NCI-H2196 (cell line): ENCODE measurements around the gene PSIP1.
"Not testable (repeated sequence)": the region's sequence is repeated elsewhere in the genome, so short reads cannot be mapped to it uniquely, and the experiment has no call there.

Experiments
- DNase-seq: peaks from one replicate; lab custom pipeline; 2025; ENCODE audit not compliant: unreplicated experiment; lab: John Stamatoyannopoulos, UW

Gene PSIP1

DNA sequence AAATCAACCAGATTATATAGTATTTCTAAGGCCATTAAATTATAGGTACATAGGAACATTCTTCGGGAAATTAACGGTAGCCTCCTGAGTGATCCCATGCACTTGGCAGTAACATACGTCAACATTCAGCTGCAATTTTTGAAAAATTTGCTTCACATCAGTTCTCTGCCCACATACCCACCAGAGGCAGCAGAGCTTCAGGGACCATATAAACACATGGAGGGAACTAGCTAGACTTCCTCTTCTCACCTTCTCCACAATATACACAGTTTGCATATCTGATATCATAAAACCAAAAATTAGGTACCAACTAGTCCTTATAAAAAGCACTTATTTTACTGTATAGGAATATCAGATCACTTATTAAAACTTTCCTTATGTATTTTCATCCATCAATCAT, 4.8 kb downstream of the PSIP1 start:
- no peak for DNase-seq

DNA sequence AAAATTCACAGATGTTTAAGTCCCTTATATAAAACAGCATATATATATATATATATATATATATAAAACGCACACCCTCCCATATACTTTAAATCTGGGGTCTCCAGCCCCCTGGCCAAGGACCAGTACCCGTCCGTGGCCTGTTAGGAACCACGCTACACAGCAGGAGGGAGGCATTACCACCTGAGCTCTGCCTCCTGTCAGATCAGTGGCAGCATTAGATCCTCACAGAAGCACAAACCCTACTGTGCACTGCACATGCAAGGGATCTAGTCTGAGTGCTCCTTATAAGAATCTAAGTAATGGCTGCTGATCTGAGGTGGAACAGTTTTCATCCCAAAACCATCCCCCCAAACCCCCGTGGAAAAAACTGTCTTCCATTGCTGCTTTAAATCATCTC, 9.0 kb downstream of the PSIP1 start:
- no peak for DNase-seq

DNA sequence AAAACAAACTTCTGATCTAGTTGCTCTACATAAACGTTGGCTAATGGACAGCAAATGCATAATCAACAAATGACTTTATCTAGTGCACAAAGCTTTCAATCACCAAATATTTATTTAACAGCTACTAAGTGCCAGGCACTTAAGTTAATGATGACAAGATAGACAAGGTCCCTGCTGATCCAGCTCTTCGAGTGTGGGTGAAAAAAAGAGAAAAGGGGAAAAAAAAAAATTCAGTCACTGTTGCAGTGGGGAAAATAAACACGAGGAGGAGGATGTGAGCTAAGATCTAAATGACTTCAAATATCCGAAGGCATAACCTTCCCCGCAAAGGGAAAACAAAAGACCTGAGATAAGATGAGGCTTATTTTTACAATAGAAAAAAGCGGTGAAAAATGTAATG, 9.6 kb downstream of the PSIP1 start:
- no peak for DNase-seq

DNA sequence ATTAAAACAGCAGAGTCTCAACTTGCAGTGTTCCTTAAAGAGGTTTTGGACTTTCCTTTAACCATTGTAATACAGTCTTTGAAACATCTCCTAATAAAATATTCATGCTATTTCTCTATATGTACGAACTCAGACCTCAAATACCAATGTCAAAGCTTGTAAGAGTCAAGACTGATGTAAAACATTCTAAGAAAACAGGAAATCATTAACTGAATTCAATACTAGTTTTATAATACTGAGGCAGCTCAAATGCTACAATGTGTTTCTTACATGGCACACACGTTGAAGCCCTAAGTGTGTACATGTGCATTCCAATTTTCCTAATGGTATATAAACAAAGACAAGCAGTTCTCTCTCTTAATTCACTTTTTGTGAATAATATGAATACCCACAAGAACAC, 11.6 kb downstream of the PSIP1 start:
- no peak for DNase-seq

DNA sequence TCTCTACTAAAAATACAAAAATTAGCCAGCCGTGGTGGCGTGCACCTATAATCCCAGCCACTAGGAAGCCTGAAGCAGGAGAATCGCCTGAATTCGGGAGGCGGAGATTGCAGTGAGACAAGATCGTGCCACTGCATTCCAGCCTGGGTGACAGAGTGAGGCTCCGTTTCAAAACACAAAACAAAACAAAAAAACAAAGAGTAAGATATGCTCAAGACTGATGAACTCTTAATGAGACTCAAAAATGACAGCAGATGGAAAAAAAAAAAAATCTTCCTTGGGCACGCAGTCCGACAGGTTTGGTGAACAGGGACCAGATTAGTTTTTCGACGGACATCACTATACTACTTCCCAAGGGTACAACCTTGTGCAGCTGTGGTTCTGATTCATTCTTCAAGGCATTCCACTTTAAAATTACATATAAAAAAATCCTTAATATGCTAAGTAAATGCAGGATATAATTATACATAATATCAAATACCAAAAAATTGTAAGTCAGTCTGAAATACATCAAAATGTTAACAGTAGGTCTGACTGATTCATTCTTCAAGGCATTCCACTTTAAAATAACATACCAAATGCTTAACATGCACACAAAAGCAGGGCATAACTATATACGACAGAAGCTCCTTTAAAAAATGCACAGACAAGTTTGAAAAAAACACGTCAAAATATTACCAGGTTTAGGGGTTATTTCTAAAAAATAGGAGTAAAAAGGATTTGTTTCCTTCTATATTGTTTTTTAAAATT, 12.3 kb downstream of the PSIP1 start:
- DNase-seq: no peak

DNA sequence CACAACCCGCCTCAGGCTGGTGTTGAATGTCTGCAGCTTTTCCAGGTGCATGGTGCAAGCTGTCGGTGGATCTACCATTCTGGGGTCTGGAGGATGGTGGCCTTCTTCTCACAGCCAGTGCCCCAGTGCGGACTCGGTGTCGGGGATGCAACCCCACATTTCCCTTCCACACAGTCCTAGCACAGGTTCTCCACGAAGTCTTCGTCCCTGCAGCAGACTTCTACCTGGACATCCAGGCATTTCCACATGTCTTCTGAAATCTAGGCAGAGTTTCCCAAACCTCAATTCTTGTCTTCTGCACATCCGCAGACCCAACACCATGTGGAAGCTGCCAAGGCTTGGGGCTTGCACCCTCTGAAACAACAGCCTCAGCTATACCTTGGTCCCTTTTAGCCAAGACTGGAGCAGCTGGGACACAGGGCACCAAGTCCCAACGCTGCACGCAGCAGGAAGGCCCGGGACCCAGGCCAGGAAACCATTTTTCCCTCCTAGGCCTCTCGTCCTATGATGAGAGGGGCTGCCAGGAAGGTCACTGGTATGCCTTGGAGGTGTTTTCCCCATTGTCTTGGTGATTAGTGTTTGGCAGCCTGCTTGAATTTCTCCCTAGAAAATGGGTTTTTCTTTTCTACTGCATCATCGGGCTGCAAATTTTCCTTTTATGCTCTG, 18.2 kb downstream of the PSIP1 start:
- DNase-seq: no peak

DNA sequence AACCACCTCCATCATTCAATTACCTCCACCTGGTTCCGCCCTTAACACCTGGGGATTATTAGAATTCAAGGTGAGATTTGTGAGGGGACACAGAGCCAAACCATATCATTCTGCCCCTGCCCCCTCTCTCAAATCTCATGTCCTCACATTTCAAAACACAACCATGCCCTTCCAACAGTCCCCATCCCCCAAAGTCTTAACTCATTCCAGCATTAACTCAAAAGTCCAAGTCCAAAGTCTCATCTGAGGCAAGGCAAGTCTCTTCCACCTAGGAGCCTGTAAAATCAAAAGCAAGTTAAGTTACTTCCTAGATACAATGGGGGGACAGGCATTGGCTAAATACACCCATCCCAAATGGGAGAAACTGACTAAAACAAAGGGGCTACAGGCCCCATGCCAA, 18.8 kb downstream of the PSIP1 start:
- DNase-seq: no peak

DNA sequence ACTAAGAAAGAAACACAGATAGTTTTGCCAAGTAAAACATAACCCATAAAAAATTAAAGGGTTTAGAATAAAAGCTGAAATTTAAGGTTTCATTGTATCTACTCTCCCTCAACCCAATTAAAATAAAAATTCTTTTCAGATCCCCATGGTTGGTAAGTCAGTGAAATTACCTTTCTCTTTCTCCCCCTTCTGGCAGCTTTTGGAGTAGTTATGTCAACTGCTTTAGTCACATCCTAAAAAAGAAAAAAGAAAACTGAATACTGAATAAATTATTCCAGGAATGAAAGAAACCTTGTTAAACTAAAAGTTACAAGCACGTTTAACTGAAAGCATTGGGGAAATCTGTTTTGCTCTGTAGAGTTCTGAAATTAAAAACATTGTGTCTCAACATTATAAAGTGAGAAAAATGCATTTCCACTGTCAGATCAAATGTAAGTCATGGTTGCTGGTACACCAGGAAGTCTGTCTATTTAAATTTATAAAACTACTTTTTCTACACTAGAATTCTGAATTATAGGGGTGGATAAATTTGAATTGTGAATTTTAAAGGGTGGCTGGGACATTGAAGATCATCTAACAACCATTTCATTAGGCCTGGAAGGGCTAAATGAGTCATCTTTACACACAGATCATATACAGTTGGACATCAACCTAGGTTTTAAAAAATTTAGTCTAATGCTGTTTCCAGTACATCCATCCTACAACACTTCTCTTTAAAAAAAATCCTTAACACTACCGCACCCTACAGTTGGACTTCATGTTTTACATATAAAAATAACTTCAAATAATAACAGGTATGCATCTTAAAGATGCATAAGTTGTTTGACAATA, 24.7 kb downstream of the PSIP1 start:
- peak; percentile 57 for DNase-seq

DNA sequence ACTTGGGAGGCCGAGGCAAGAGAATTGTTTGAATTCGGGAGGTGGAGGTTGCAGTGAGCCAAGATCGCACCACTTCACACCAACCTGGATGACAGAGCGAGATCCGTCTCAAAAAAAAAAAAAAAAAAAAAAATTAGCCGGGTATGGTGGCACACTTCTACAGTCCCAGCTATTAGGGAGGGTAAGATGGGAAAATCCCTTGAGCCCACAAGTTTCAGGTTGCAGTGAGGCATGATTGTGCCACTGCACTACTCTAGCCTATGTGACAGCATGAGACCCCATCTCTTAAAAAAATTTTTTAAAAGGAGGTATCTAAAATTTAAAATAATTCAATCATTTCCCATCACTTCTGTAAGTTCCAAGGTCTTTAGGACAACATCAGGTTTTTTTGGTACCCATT, 26.0 kb downstream of the PSIP1 start:
- no peak for DNase-seq

DNA sequence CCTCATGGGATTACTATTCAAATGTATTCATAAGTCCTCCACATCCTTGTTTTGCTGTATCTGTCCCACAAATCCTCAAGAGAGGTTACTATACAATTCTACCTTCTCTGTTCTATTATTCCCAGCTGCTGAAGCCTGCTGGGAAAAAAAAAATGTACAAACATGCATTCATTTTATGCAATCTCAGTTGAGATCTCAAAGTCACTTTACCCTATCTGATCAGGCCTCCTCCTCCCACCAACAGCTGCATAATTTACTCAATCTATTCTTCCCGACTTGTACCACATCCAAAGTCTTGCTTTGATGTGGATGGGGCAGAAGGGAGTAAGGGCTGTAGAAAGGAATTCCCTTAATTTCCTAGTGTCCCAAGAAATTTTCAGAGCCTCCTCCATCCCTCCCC, 28.6 kb downstream of the PSIP1 start:
- no peak for DNase-seq

DNA sequence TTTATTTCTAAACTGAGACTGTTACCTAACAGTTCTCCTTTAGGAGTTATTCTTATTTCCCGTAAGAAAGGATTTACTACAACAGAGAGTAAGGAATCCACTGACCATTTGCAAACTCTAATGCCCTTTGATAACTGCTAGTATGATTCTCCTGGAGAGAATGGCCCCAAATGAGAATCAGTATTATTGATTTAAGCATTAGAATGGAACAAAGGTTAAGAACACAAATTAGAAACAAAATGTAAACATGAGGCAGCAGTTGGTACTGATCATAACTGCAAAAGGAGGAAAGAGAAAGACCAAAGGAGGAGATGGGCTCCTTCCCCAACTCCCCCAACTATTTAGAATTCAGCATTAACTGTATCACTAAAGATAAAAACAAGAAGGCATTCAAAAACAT, 30.7 kb downstream of the PSIP1 start:
- DNase-seq: no peak

DNA sequence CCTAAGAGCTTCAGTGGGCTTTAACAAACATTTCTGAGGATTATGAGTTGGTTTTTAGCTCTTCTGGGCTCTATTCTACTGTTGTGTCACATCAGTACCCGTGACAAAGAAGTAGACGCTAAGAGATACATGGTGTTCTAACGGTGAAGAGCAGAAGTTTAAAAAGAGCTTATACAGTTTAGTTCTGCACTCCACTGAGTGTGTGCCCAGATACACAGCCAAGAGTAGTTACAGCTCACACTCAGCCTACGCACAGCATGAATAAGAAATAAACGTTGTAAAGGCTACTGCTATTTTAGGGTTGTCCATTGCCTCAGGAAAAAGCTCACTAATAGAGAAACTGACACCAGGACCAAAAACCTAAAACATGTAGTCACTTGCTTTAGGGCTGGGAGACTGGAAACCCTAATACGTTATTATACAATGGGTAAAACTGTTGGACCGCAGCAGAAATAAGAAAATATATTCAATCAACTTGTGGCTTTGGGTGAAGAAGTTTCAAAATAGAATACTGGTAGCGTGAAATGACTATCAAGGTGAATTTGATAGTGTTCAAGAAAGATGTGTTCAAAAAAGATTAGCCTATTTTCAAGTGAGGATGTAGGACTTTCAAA, 34.7 kb downstream of the PSIP1 start:
- no peak for DNase-seq

DNA sequence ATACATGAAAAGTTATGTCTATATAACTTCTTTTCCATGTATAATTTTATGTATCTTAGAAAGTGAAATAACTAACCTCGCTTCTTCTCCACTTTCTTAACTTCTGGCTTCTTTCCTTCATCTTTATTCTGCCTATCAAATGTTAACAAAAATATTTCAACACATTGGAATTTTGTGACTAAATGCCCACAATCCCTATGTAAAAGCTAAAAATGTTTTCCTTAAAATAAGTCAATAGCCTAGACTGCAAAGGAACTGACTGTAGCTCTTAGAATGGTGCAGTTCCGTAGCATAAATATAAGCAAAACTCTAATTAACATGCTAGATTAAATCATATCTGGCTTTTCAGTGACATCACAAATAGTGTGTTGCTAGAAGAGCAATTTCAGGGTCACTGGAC, 40.9 kb downstream of the PSIP1 start:
- no peak for DNase-seq

DNA sequence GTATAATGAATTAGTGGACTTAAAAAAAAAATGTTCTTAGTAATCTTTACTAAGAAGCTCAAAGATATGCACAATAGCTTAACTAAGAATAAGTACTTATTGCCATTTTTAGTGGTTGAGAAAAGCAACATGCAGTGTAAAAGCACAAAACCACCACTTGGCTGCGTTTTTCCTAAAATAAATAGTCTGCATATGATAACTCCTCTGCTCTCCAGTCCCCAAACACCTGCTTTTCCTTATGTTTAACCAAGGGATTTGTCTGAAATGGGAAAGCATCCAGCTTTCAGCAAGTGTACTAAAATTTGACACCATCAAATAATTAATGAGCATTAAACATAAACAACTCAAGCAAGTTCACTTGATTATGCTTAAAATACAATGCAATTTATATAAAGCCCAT, 41.4 kb downstream of the PSIP1 start:
- peak; percentile 72 for DNase-seq

DNA sequence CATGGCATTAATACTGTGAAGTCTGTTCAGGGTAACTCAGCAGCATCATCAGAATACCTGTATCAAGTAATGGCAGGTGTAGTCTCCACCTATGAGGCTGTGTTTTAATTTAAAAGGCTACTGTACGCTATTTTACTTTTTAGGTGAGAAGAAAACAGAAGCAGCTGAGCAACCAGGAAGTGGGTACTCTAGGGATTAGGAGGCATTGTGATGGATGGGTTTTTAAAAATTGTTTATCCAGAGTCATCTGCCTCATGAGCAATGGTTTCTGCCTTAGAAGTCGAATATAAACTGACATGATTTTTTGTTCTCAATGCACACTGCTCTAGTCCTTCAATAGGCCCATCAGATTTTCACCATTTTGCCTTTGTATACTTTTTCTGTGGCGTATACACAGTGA, 42.6 kb downstream of the PSIP1 start:
- peak; percentile 47 for DNase-seq

DNA sequence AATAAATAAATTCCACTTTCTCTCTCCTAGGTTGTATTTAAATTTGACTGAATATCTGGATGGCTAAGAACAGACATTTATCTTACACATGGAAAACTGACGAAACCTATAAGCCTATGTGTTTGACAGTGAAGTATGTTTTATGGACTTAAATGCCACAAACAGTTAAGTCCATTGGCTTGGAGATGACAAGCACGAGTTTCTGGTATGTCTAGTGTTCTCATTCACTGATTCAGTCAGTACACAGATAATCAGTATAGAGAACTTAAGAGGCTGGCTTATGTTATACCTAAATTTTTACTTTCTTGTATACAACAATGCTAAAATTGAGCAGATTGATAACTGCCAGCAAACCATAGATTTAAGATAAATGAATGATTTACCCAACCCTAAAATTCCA, 49.2 kb downstream of the PSIP1 start:
- DNase-seq: no peak

DNA sequence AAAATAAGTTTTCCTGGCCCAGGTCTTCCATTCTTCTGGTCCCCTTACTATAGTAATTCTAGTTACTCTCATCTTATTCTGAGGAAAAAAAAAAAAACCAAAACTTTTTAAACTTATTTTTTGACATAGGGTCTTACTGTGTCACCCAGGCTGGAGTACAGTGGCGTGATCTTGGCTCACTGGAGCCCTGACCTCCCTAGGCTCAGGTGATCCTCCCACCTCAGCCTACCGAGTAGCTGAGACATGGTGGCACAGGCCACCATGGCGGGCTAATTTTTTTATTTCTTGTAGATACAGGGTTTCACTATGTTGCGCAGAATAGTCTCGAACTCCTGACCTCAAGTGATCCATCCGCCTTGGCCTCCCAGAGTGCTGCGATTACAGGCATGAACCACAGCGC, 49.7 kb downstream of the PSIP1 start:
- DNase-seq: no peak

DNA sequence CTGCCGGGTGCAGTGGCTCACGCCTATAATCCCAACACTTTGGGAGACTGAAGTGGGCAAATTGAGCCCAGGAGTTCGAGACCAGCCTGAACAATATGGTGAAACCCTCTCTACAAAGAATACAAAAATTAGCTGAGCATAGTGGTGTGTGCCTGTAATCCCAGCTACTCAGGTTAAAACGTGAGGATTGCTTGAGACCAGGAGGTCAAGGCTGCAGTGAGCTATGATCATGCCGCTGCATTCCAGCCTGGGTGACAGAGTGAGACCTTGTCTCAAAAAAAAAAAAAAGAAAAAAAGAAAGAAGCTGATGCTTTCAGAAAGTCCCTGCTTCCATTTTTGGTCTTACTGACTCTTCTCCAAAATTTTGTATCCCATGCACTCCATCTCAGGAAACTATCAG, 56.8 kb downstream of the PSIP1 start:
- no peak for DNase-seq

DNA sequence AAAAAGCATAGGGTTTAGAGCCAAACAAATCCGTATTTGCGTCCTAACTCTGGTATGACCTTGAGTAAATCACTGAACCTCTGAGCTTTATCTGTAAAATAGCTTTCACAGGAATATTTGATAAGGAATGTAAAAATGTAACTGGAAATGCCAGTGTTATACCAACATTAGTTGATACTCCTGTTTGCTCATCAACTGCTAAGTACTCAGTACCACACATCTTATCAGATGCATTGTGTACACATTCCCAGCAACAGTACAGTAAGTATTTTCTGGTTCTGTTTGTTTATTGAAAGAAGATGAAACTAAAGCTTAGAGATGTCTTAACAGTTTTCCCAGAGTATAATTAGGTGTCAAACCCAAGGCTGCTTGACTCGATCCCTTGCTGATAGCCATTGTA, 66.6 kb downstream of the PSIP1 start:
- no peak for DNase-seq

DNA sequence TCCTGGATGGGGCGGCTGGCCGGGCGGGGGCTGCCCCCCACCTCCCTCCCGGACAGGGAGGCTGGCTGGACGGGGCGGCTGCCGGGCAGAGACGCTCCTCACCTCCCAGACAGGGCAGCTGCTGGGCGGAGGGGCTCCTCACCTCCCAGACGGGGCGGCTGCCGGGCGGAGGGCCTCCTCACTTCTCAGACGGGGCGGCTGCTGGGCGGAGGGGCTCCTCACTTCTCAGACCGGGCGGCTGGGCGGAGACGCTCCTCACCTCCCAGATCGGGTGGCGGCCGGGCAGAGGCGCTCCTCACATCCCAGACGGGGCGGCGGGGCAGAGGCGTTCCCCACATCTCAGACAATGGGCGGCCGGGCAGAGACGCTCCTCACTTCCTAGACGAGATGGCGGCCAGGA, 68.5 kb downstream of the PSIP1 start:
- DNase-seq: not testable (repeated sequence)

DNA sequence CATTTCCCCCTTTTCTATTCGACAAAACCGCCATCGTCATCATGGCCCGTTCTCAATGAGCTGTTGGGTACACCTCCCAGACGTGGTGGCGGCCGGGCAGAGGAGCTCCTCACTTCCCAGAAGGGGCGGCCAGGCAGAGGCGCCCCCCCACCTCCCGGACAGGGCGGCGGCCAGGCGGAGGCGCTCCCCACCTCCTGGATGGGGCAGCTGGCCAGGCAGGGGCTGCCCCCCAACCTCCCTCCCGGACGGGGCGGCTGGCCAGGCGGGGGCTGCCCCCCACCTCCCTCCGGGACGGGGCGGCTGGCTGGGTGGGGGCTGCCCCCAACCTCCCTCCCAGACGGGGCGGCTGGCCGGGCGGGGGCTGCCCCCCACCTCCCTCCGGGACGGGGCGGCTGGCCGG, 68.9 kb downstream of the PSIP1 start:
- DNase-seq: not testable (repeated sequence)

DNA sequence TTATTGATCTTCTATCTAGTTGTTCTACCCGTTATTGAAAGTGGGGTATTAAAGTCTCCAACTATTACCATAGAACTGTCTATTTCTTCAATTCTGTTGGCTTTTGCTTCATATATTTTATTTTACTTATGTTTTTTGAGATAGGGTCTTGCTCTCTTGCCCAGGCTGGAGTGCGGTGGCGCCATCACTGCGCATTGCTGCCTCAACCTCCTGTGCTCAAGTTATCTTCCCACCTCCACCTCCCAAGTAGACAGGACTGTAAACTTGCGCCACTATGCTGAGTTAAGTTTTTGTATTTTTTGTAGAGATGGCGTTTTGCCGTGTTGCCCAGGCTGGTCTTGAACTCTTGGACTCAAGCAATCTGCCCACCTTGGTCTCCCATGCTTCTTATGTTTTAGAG, 71.9 kb downstream of the PSIP1 start:
- no peak for DNase-seq
